GM18870 (cell line): ENCODE results near the gene HNRNPA1.
"Not testable (repeated sequence)": the region's sequence is repeated elsewhere in the genome, so short reads cannot be mapped to it uniquely, and the experiment has no call there.

Experiments
- ATAC-seq: cut with Tn5 transposase; IDR thresholded peaks from one replicate; pipeline ENCODE4 v1.9.1; 2021; ENCODE audit warnings: moderate library complexity; ENCODE audit not compliant: unreplicated experiment

Gene HNRNPA1

GRCh38 chr12:54280468-54281260, at the start of gene HNRNPA1:
Gene HNRNPA1 (plus strand): TSS chr12:54280726. CDS start chr12:54280808, 82 bp downstream.
- peak; percentile 89 for ATAC-seq

GRCh38 chr12:54231269-54231668, 49.3 kb upstream of the HNRNPA1 start:
- ATAC-seq, result not testable (repeated sequence)

- no peak for ATAC-seq
Measured at GRCh38 chr12:54232790-54233189, 47.7 kb upstream of the HNRNPA1 start.

DNA sequence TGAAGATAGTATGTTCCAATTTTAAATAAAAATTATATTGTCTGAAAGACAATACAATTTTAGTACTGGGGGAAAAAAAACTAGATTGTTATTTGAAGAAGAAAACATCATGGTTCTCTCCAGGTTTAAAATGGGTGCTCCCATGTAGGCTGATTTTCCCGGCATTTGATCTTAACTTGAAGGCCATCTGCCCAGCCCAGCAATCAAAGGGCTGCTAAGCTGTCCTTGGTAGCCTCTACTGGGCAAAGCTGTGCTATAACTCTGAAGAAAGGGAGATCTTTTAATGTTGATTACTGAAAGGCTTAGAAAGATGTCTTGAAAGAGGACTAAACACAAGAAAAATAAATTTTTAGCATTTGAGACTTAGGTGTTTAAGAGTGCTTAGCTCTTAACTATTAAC, 42.0 kb upstream of the HNRNPA1 start:
- ATAC-seq, result no peak

- ATAC-seq, result no peak
Measured at GRCh38 chr12:54239620-54240019, 40.9 kb upstream of the HNRNPA1 start.

GRCh38 chr12:54240129-54240528, 40.4 kb upstream of the HNRNPA1 start:
- no peak for ATAC-seq

DNA sequence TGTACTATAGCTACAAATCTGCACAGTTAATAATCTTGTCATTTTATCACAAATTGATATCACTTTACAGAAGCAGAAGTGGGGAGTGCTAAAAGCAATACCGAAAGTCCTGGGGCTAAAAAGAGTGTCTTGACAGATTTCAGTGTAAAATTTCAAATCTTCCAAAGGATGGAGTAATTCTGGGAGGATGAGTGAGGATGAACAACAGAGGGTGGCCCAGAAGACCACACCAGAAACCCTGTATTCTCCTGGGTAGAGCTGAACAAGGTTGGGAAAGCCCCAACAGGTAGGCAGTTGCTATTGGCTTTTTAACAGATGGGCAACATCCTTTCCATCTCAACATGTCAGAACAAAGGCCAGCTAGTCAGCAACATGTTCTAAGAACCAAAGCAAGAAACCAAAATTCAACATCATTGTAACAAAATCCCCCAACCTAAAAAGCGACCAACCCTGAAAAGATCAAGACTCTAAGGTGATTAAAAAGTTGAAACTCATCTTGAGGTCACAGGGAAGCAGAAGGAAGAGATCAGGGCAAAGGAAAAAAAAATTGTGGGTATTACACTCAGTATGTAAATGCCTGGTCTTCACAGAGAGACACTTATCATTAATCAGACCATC, 39.4 kb upstream of the HNRNPA1 start:
- peak; percentile 71 for ATAC-seq

DNA sequence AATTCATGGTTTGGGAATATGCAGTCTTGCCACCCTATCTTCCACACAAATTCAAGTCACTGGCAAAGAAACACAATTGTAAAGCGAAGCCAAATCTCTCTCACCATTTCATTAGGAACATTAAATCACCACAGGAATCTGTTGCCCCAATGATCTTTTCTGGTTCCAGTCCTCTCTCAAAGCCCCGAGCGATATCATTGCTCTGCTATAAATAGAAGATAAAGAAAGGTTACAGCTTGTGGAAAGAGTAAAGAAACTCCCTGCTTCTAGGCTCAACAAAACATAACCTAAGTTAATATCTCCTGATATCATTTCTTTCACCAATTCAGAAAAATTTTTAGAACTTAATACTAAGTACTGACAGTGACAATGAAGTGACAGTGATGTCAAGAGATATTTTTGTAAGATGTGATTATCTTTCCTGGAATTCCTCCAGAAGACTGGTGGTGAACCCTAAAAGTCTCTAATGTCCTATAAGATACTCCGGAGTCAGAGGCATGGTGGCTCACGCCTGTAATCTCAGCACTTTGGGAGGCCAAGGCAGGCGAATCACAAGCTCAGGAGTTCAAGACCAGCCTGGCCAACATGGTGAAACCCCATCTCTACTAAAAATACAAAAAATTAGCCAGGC, 34.4 kb upstream of the HNRNPA1 start:
- ATAC-seq, result no peak

- ATAC-seq, result no peak
Measured at GRCh38 chr12:54249489-54249888, 31.0 kb upstream of the HNRNPA1 start.

GRCh38 chr12:54251667-54252284, 28.8 kb upstream of the HNRNPA1 start:
- ATAC-seq, result no peak

DNA sequence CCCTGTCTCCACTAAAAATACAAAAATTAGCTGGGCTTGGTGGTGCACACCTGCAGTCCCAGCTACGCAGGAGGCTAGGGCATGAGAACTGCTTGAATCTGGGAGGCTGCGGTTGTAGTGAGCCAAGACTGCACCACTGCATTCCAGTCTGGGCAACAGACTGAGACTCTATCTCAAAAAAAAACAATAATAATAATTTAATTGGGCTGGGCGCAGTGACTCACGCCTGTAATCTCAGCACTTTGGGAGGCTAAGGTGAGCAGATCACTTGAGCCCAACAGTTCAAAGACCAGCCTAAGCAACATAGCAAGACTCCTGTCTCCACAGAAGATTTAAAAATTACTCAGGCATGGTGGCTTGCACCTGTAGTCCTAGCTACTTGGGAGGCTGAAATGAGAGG, 27.3 kb upstream of the HNRNPA1 start:
- ATAC-seq, result no peak

DNA sequence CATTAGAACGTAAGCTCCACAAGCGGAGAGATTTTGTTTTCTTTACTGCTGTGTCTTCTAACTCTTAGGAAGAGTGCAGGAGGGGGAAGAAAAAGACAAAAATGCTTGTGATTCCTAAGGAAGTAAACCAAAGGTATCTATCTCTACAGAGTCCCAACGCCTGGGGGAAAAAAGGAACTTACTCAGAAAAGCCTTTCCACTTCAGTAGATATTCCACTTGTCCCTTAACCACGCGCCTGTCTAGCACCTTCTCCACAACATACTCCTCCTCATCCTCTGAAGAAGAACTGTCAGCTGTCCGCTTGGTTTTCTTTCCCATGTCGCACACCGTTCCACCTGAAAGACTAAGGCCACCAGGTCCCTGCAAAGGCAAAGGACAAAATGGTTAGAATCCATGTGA, 23.2 kb upstream of the HNRNPA1 start:
- no peak for ATAC-seq

DNA sequence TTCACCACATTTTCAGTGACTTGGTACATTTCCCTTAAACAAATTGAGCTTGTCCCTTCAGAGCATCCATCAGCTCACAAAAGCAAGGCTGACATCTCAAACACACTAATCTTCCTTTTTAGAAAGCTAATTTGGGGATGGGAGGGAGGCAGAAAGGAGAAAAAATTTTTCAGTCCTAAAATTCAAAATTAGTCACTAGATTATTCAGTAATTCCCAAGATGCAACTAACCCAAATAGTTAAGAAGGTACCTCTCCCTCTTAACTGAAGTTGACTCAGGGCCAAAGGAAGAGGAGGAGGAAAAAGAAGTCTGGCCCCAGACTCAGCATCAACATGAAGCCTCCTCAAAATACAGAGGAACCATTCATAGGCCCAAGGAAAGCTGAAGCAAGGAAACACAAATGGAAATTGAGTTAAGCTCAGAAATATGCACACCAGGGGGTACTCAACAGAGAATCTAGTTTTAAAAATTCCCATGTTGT, 22.3 kb upstream of the HNRNPA1 start:
- ATAC-seq, result no peak

DNA sequence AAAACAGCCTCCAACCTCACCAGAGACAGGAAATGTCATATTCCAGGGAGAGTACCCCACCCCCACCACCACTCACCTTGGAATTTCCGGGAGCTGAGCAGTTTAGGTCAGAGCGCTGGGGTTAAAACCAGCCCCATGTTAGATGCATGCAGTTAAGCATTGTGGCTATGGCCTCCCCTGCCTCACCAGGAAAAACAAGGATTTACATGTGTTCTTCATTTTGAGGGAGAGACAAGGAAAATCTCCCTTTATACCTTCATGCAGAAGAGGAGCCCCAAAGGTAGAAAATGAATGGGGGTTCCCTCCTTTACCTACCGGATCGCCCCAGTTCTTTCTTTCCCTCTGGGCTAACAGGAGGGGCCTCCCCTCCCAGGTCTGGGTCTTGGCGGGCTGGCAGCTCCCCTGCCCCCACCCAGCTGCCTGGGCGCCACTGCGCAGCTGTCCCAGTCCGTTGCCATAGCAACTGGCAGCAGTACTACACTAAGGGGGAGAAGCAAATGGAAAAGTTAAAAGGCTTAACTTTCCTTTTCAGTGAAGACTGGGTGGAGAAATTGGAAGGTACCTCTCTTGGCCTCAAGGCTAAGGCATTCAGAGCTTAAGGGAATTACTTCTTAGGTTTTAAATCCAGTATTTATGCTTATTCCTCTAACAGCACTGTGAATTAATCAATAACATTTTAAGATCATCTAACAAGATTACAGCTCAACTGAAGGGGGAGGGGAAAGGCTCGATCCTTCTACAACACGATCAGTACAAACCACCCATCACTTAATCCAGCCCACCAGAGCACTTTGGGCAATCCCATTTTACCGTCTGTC, 21.1 kb upstream of the HNRNPA1 start:
- peak; percentile 67 for ATAC-seq

DNA sequence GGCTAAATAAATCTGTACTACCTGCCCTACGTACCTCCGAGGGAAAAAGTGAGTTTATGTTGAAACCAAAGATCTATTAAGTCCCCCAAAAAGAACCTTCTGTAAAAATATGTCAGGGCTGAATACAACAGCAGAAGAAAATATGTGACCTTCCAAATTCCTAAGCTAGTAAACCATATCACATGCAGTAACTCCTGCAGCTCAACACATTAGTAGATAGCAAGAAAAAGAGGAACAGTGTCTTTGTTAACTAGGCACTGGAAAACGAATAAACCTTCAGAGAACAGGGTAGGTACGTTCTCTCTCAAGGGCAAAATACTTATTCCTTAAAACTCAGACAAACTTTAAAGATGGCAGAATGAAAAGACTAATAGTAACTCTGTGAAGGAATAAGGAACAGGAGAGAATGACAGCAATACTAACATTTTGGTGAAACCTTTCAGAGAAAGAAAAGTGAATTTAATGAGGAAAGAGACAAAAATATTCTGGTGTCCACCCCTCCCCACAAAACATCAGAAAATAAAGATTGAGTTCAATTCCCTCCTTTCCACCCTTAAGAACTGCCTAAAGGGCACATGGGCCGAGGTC, 18.6 kb upstream of the HNRNPA1 start:
- no peak for ATAC-seq

GRCh38 chr12:54262403-54262925, 18.1 kb upstream of the HNRNPA1 start:
- no peak for ATAC-seq

DNA sequence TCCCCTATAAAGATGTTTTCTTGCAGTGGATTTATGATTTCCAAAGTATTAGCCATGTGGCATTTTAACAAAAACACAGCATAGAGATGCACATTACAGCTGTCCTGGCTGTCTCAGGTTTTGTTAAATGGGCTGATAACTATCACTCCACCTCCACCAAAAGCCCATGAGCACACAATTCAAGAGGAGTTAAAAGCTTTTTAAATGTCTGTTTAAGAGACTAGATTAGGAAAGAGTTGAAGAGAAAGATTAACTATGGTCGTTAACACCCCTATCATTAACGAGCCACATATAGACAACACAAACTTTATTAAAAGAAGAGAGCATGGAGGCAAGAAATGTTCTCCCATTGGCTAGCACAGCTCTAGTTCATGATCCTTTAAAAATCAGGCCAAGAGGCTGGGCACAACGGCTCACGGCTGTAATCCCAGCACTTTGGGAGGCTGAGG, 15.1 kb upstream of the HNRNPA1 start:
- no peak for ATAC-seq

DNA sequence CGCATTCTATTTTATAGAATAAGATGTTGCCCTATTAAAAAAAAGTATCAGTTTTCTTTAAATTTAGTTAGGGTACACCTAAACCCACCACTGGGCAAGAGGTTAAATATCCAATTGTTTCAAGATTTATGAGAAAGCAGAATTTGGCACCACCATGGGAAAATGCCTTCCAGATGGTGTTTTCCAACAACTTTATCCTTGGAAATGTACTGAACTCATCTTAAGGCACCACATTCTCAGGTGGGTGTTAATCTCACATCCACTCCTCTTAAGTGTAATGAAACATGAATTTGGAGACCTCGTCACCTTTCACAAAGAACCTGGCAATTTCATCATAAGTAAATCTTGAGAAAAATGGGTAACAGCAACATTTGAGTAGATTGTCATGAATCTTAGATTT, 13.7 kb upstream of the HNRNPA1 start:
- ATAC-seq, result no peak

- ATAC-seq, result no peak
Measured at GRCh38 chr12:54270345-54270744, 10.2 kb upstream of the HNRNPA1 start.

GRCh38 chr12:54272214-54272613, 8.3 kb upstream of the HNRNPA1 start:
- ATAC-seq, result no peak
